Liver (tissue), 9 donors: Measurements from ENCODE around the gene TET2. TPM values are rescaled to one million over a fixed set of nuclear protein-coding genes. Genes with fewer than 3 reads are reported as not detected.

Experiments
- DNase-seq: peaks from one replicate; pipeline ENCODE4 v3.0.0-alpha.2; 2017; ENCODE audit warnings: low spot score
- H3K27ac ChIP-seq, 2 donors: one replicate each; pipeline ENCODE4 v1.7.0; 2013; ENCODE audit warnings: inconsistent platforms in 2 of 2, low read length in 2 of 2, control low read depth in 1 of 2, low read depth in 1 of 2, mild to moderate bottlenecking in 1 of 2
- H3K27me3 ChIP-seq, 4 donors: one replicate each; pipeline versions ENCODE4 v1.6.1 to v1.7.0; 2013; ENCODE audit warnings: low read length in 3 of 4, inconsistent platforms in 1 of 4, mild to moderate bottlenecking in 1 of 4, moderate library complexity in 1 of 4; ENCODE audit not compliant: control insufficient read depth in 4 of 4, insufficient read depth in 4 of 4
- H3K36me3 ChIP-seq, 4 donors: one replicate each; pipeline versions ENCODE4 v1.6.1 to v1.7.0; 2013; ENCODE audit warnings: low read length in 3 of 4, mild to moderate bottlenecking in 3 of 4, low read depth in 1 of 4, moderate library complexity in 1 of 4; ENCODE audit not compliant: control insufficient read depth in 4 of 4, insufficient read depth in 3 of 4
- H3K4me1 ChIP-seq, 4 donors: one replicate each; pipeline versions ENCODE4 v1.6.1 to v1.7.0; 2013; ENCODE audit warnings: low read length in 3 of 4, mild to moderate bottlenecking in 3 of 4, moderate library complexity in 1 of 4; ENCODE audit not compliant: control insufficient read depth in 4 of 4, insufficient read depth in 4 of 4
- H3K4me3 ChIP-seq, 3 donors: one replicate each; pipeline versions ENCODE4 v1.6.1 to v1.7.0; 2013; ENCODE audit warnings: low read length in 3 of 3, control low read depth in 1 of 3, low read depth in 1 of 3, mild to moderate bottlenecking in 1 of 3
- H3K9ac ChIP-seq, 2 donors: one replicate each; pipeline ENCODE4 v1.7.0; 2013; ENCODE audit warnings: low read length in 2 of 2, mild to moderate bottlenecking in 2 of 2, moderate library complexity in 2 of 2, control low read depth in 1 of 2, low read depth in 1 of 2
- H3K9me3 ChIP-seq, 4 donors: one replicate each; pipeline versions ENCODE4 v1.6.1 to v1.7.0; 2013; ENCODE audit warnings: low read length in 3 of 4; ENCODE audit not compliant: control insufficient read depth in 4 of 4
- ATF3 ChIP-seq: IDR thresholded peaks from 2 replicates; pipeline ENCODE4 v1.6.1; 2016; ENCODE audit warnings: antibody characterized with exemption
- CTCF ChIP-seq: fragments of 150-350 bp; IDR thresholded peaks from 2 replicates; pipeline ENCODE4 v1.5.1; 2017; ENCODE audit warnings: improper control_type of control experiment, low read depth, low read length; ENCODE audit not compliant: missing input control
- EGR1 ChIP-seq, 2 donors: IDR thresholded peaks; 2 replicates each; pipeline ENCODE4 v1.6.1; 2016 to 2018; ENCODE audit warnings: antibody characterized with exemption in 2 of 2, low read depth in 2 of 2
- FOXA1 ChIP-seq: IDR thresholded peaks from 2 replicates; pipeline ENCODE4 v1.6.1; 2016; ENCODE audit warnings: antibody characterized with exemption
- FOXA2 ChIP-seq: IDR thresholded peaks from 2 replicates; pipeline ENCODE4 v1.6.1; 2016; ENCODE audit warnings: antibody characterized with exemption
- GABPA ChIP-seq, 2 donors: IDR thresholded peaks in 1 of 2; conservative IDR thresholded peaks in 1 of 2; 2 replicates each; pipeline ENCODE4 v1.6.1; 2016; ENCODE audit warnings: antibody characterized with exemption in 2 of 2, mild to moderate bottlenecking in 1 of 2, moderate library complexity in 1 of 2
- HNF4A ChIP-seq, 2 donors: conservative IDR thresholded peaks; 2 replicates each; pipeline ENCODE4 v1.6.1; 2016; ENCODE audit warnings: antibody characterized with exemption in 2 of 2, mild to moderate bottlenecking in 2 of 2
- HNF4G ChIP-seq: IDR thresholded peaks from 2 replicates; pipeline ENCODE4 v1.6.1; 2016; ENCODE audit warnings: antibody characterized with exemption
- JUND ChIP-seq, 2 donors: IDR thresholded peaks; 2 replicates each; pipeline ENCODE4 v1.6.1; 2016; ENCODE audit warnings: antibody characterized with exemption in 2 of 2
- MAX ChIP-seq: IDR thresholded peaks from 2 replicates; pipeline ENCODE4 v1.6.1; 2016; ENCODE audit warnings: antibody characterized with exemption
- NR2F2 ChIP-seq: IDR thresholded peaks from 2 replicates; pipeline ENCODE4 v1.6.1; 2016; ENCODE audit warnings: antibody characterized with exemption
- RAD21 ChIP-seq, 2 donors: IDR thresholded peaks; 2 replicates each; pipeline ENCODE4 v1.6.1; 2016; ENCODE audit warnings: antibody characterized with exemption in 2 of 2, mild to moderate bottlenecking in 2 of 2
- REST ChIP-seq: IDR thresholded peaks from 2 replicates; pipeline ENCODE4 v1.6.1; 2016; ENCODE audit warnings: antibody characterized with exemption, mild to moderate bottlenecking
- RXRA ChIP-seq, 2 donors: IDR thresholded peaks; 2 replicates each; pipeline ENCODE4 v1.6.1; 2017 to 2018; ENCODE audit warnings: antibody characterized with exemption in 2 of 2, mild to moderate bottlenecking in 1 of 2
- SP1 ChIP-seq: IDR thresholded peaks from 2 replicates; pipeline ENCODE4 v1.6.1; 2018; ENCODE audit warnings: antibody characterized with exemption, mild to moderate bottlenecking
- TAF1 ChIP-seq: conservative IDR thresholded peaks from 2 replicates; pipeline ENCODE4 v1.6.1; 2016; ENCODE audit warnings: antibody characterized with exemption, mild to moderate bottlenecking
- YY1 ChIP-seq: IDR thresholded peaks from 2 replicates; pipeline ENCODE4 v1.6.1; 2016; ENCODE audit warnings: antibody characterized with exemption, mild to moderate bottlenecking
- ZBTB33 ChIP-seq: IDR thresholded peaks from 2 replicates; pipeline ENCODE4 v1.6.1; 2016; ENCODE audit warnings: antibody characterized with exemption
- WGBS: extraction: QIAGEN DNeasy Blood & Tissue Kit; methylation state at CpG from one replicate; pipeline ENCODE4 v1.1.7; 2013; 5-methylcytosine and 5-hydroxymethylcytosine counted together
- polyA plus RNA-seq, 2 donors: library from polyadenylated mRNA; stranded (reverse) in 1 of 2; unstranded in 1 of 2; fragments of 200-250 nt in 1 of 2; fragments of >200 nt in 1 of 2; fragmentation: Nextera tagmentation in 1 of 2; extraction: Ambion mirVana in 1 of 2; gene quantifications; one replicate each; pipeline versions ENCODE4 v1.2.1 to v1.2.3, GENCODE V29; 2013 to 2015
- total RNA-seq, 2 donors: library from RNA; depleted of rRNA; stranded (reverse); fragments of >200 nt; gene quantifications; one replicate each; pipeline ENCODE4 v1.2.3, GENCODE V29; 2014
- donor health status: healthy.
- donor health status: healthy.
- donor health status: healthy.
- donor health status: healthy.
- donor health status: healthy.

The TET2 gene
- total and polyA plus RNA-seq, 4 donors = 0.88 to 8.4 (median 5.5) TPM

GRCh38 chr4:105137121-105137875, 9.4 kb upstream of the TET2 start:
- Histone ChIP-seq H3K27ac (no peak overlapping the region), H3K9ac (no peak overlapping the region), H3K4me3 (no peak overlapping the region), H3K27me3 (no peaks in the 10 kb centered on the region), H3K9me3 (no peaks in the 10 kb centered on the region), H3K36me3 (no peaks in the 10 kb centered on the region), H3K4me1 (peaks cover 0 to 3% (median under 1%) of the 10 kb centered on the region in 4 donors)
- DNase-seq = no peak
- 74% methylated on average over 5 of the region's 5 CpGs for WGBS
- TF ChIP-seq REST = no peak
- no peak for TF ChIP-seq FOXA1
- TF ChIP-seq HNF4A (conservative IDR thresholded peaks at IDR 0.05) = no peak
- TF ChIP-seq ZBTB33 = no peak
- no peak for TF ChIP-seq TAF1
- TF ChIP-seq RAD21 (IDR thresholded peaks at IDR 0.05) = no peak
- no peak for TF ChIP-seq EGR1 (IDR thresholded peaks at IDR 0.05; ENCODE audit: low read depth in 2 of 2)
- TF ChIP-seq RXRA (IDR thresholded peaks at IDR 0.05) = no peak
- no peak for TF ChIP-seq GABPA (IDR thresholded peaks at IDR 0.05 in 1 of 2, conservative IDR thresholded peaks at IDR 0.05 in 1 of 2)
- no peak for TF ChIP-seq YY1
- TF ChIP-seq CTCF = no peak
- no peak for TF ChIP-seq NR2F2
- TF ChIP-seq JUND (IDR thresholded peaks at IDR 0.05) = no peak
- no peak for TF ChIP-seq SP1
- TF ChIP-seq ATF3 = no peak
- TF ChIP-seq MAX = no peak
- TF ChIP-seq FOXA2 = no peak
- TF ChIP-seq HNF4G = no peak
